HuH-7.5 (cell line): Measurements from ENCODE around the gene INPP5F.
"Not testable (repeated sequence)": the region's sequence is repeated elsewhere in the genome, so short reads cannot be mapped to it uniquely, and the experiment has no call there.

Experiments
- DNase-seq: peaks from one replicate; pipeline ENCODE4 v3.0.0; 2011; ENCODE audit warnings: low spot score

Gene INPP5F

DNA sequence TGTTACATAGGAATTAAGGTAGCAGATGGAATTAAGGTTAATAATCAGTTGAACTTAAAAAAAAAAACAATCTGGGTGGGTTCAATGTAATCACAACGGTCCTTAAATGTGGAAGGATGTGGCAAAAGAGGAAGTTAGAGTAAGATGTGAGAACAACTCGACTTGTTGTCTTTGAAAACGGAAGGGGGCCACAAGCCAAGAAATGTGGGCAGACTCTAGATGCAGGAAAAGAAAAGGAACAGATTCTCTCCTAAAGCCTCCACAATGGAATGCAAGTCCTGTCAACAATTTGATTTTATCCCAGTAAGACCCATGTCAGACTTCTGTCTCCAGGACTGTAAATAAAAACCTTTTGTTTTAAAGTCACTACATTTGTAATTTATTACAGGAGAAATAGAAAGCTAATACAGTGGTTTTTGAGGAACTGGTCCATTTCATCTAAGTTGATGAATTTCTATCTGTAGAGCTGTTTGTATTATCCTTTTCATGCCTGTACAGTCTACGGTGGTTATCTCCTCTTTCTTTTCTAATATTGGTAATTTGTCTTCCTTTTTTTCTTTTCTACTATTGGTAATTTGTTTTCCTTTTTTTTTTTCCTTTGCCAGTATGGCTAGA is 138.2 kb downstream of the INPP5F start:
- no peak for DNase-seq

DNA sequence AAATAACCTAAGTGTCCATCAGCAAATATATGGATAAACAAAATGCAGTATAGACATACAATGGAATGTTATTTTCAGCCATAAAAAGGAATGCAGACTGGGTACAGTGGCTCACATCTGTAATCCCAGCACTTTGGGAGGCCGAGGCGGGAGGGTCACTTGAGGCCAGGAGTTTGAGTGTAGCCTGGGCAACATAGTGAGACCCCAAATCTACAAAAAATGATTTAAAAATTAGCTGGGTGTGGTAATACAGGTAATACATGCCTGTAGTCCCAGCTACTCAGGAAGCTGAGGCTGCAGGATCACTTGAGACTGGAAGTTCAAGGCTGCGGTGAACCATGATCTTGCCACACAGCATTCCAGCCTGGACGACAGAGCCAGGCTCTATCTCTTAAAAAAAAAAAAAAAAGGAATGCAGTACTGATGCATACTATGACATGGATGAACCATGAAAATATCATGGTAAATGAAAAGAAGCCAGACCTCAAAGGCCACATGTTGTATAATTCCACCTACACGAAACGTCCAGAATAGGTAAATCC is 139.9 kb downstream of the INPP5F start:
- DNase-seq, result no peak

DNA sequence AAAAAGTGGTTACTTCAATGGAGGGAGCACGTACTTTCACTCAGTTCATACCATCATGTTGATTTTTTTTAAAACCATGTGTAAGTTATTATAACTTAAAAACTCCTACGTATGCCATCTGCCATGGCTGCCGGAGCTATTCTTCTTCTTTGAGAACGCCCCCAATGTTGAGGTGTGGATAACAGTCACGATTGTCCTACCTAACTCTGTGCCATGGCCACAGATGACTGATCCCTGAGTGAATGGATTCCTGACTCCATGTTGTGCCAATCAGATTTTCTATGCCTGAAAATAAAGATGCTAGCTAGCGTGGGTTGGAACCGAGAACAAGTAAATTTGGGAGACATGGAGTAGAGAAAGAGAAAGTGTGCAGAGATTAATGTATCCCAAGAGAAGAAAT is 141.5 kb downstream of the INPP5F start:
- DNase-seq, result no peak

DNA sequence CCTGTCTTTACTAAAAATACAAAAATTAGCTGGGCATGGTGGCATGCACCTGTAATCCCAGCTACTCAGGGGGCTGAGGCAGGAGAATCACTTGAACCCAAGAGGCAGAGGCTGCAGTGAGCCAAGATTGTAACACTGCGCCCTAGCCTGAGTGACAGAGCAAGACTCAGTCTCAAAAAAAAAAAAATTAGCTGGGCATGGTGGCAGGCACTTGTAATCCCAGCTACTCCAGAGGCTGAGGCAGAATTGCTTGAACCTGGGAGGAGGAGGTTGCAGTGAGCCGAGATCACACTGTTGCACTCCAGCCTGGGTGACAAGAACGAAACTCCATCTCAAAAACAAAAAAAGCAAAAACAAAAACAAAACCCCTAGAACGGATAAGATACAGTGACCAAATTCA is 143.5 kb downstream of the INPP5F start:
- DNase-seq, result not testable (repeated sequence)

DNA sequence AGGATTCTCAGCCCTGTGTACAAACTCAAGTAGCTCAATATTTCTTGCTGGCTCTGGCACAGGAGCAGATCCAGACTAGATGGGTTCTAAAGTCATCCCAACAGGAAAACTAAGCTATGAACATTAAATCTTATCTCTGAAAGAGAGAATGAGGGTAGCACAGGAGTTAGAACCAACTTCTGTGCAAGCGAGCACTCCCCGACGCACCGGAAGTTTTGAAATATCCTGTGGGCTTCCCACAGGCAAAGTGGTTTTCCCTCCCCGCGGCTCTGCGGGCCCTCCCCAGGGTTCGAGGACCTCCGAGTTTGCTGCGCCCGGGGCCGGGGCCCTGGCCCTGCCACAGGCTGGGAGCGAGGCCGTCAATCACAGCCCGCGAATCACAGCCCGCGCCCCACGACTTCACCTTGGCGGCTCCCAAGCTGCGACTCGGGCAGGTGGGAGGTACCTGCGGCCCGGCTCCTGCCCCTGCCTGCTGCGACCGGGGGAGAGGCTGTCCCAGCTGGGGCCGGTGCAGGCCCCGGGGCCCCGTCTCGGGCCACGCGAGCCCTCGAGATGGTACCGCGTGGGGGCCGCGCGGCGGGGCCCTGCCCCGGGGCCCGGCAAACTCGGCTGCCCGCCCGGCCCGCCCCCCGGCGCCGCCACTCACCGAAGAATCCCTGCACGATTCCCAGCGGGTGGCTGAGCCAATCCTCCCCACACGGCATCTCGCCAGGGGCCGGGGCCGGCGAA is 146.2 kb downstream of the INPP5F start:
- DNase-seq, result peak; percentile 24

DNA sequence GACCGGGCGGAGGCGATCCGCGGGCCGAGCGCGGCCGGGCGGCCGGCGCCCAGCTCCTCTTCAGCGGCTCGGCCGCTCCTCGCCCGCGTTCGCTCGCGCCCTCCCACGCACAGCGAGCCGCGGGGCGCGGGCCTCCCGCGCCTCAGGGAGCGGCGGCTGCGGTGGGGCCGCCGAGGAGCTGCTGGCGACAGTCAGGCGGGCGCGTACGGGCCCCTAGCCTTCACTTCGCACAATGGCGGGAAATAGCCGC is 146.7 kb downstream of the INPP5F start, which contains the start of gene MCMBP:
TSS of gene MCMBP (minus strand) at position 234 of the 250 bp plus-strand sequence. CDS start 259 bp downstream, outside the sequence.
- no peak for DNase-seq

DNA sequence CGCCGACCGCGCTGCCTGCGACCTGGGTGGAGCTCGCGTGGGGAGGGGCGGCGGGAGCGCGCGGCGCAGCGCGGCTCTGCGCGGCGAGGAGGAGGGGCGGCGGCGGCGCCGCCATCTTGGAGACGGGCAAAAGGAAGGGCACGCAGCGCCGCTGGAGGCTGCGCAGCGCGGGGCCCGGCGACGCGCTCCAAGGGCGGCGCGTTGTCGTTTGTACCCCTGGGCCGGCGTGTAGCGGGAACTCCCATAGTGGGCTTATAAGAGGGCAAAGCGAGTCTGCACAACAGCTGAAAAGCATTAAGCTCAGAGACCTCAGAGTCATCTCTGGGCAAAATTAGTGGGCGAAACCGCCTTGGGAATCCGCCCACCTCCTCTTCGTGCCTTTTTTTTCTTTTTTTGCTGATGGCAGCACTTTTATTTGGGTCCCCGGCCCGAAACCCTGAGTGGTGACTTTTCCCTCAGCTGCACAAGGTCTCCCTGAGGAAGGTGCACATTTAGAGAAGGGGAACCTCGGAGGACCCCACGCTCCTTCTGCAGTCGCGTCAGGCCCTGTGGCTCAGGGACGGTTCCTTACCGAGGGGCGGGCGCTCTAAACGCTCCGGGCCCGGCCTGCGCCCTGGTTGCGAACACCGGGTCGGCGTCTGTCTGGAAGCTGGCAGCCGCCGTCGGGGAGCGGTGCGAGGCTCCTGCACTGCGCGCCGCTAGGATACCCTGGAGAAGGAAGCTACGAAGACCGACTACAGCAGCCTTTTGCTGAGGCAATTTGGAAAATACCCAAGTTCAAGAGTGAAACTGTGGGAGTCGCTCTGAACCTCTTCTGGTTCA is 147.2 kb downstream of the INPP5F start:
- peak; percentile 50 for DNase-seq

DNA sequence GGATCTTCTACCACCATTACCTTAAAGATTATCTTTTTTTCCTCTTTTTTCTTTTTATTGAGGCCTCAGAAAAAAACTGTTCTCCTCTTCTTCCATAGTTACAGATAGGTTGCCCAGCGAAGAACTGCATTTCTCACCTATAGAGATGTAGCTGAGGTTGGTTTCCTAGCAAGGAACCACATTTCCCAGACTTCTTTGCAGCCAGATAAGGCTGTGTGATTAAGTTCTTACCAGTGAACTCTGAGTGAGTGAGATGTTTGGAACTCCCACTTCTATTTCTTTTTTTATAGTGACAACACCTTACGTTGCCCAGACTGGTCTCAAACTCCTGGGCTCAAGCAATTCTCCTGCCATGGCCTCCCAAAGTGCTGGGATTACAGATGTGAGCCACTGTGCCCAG is 152.7 kb downstream of the INPP5F start:
- DNase-seq, result no peak
